ENCODE data around the gene SLC25A30. TPM values are rescaled to one million over a fixed set of nuclear protein-coding genes. Genes with fewer than 3 reads are reported as not detected.
A peak's percentile ranks its signal among the peaks of the same experiment; 100 is the strongest.

Gene SLC25A30
- 21.9 TPM for total RNA-seq (ENCODE audit: unreplicated experiment)
- long read RNA-seq, partial matches to known transcripts: 0 of 1 reads
- long read RNA-seq, other reads (novel, unspliced or antisense): 1 of 1 reads

- H3K27ac Mint-ChIP-seq (ENCODE audit: unreplicated experiment): peak within 1 kb of the TSS; percentile 62
- DNase-seq (ENCODE audit: low spot score): peak; percentile 91
- no peak for TF ChIP-seq CTCF (IDR thresholded peaks at IDR 0.05; ENCODE audit: unreplicated experiment)
These were observed at the start of gene SLC25A30 for GRCh38 chr13:45417790-45418534. SLC25A30 (minus strand) TSS chr13:45418373; CDS start chr13:45411425, 6,948 bp downstream.

GRCh38 chr13:45466359-45466758, 48.2 kb upstream of the SLC25A30 start:
- no peak for TF ChIP-seq CTCF (IDR thresholded peaks at IDR 0.05; ENCODE audit: unreplicated experiment)
- H3K4me3 Mint-ChIP-seq (ENCODE audit: unreplicated experiment): peak overlapping the region; percentile 93
- peaks cover 22% of the 10 kb centered on the region for H3K4me1 Mint-ChIP-seq (ENCODE audit: unreplicated experiment)
- peaks cover 8% of the 10 kb centered on the region for H3K36me3 Mint-ChIP-seq (ENCODE audit: low read depth, unreplicated experiment)
- H3K27me3 Mint-ChIP-seq (ENCODE audit: unreplicated experiment): peaks cover 6% of the 10 kb centered on the region
- DNase-seq (ENCODE audit: low spot score): no peak
- no peaks in the 10 kb centered on the region for H3K9me3 Mint-ChIP-seq (ENCODE audit: unreplicated experiment)
- H3K27ac Mint-ChIP-seq (ENCODE audit: unreplicated experiment): peak overlapping the region; percentile 85

More at GRCh38 chr13:45417790-45418534, at the start of gene SLC25A30:
- H3K4me1 Mint-ChIP-seq (ENCODE audit: unreplicated experiment): peaks cover 26% of the 10 kb centered on the region
- H3K9me3 Mint-ChIP-seq (ENCODE audit: unreplicated experiment): no peaks in the 10 kb centered on the region
- peak within 1 kb of the TSS; percentile 94 for H3K4me3 Mint-ChIP-seq (ENCODE audit: unreplicated experiment)
- no peaks in the 10 kb centered on the region for H3K27me3 Mint-ChIP-seq (ENCODE audit: unreplicated experiment)
- no peaks in the 10 kb centered on the region for H3K36me3 Mint-ChIP-seq (ENCODE audit: low read depth, unreplicated experiment)

GRCh38 chr13:45464687-45465453, 46.7 kb upstream of the SLC25A30 start, which contains the start of gene COG3:
COG3 (plus strand) TSS chr13:45464939; CDS start chr13:45465037, 98 bp downstream.
- Mint-ChIP-seq H3K27ac (ENCODE audit: unreplicated experiment) (peak within 1 kb of the TSS; percentile 91), H3K36me3 (ENCODE audit: low read depth, unreplicated experiment) (peaks cover 8% of the 10 kb centered on the region), H3K9me3 (ENCODE audit: unreplicated experiment) (no peaks in the 10 kb centered on the region), H3K4me1 (ENCODE audit: unreplicated experiment) (peaks cover 22% of the 10 kb centered on the region), H3K27me3 (ENCODE audit: unreplicated experiment) (peaks cover 6% of the 10 kb centered on the region), H3K4me3 (ENCODE audit: unreplicated experiment) (peak within 1 kb of the TSS; percentile 93)
- TF ChIP-seq CTCF (IDR thresholded peaks at IDR 0.05; ENCODE audit: unreplicated experiment): peak; percentile 5
- peak; percentile 84 for DNase-seq (ENCODE audit: low spot score)

- H3K36me3 Mint-ChIP-seq (ENCODE audit: low read depth, unreplicated experiment): peaks cover 8% of the 10 kb centered on the region
- no peaks in the 10 kb centered on the region for H3K9me3 Mint-ChIP-seq (ENCODE audit: unreplicated experiment)
- H3K4me3 Mint-ChIP-seq (ENCODE audit: unreplicated experiment): peak overlapping the region; percentile 93
These were observed 46.0 kb upstream of the SLC25A30 start for GRCh38 chr13:45464141-45464686.

More at GRCh38 chr13:45464141-45464686, 46.0 kb upstream of the SLC25A30 start:
- peaks cover 6% of the 10 kb centered on the region for H3K27me3 Mint-ChIP-seq (ENCODE audit: unreplicated experiment)
- TF ChIP-seq CTCF (IDR thresholded peaks at IDR 0.05; ENCODE audit: unreplicated experiment): no peak
- H3K4me1 Mint-ChIP-seq (ENCODE audit: unreplicated experiment): peaks cover 22% of the 10 kb centered on the region
- peak overlapping the region; percentile 91 for H3K27ac Mint-ChIP-seq (ENCODE audit: unreplicated experiment)
- DNase-seq (ENCODE audit: low spot score): no peak

All from endothelial cell (in vitro differentiated cells).